ENCODE measurements around the gene BCKDHB. TPM values are rescaled to one million over a fixed set of nuclear protein-coding genes. Genes with fewer than 3 reads are reported as not detected.

Gene BCKDHB
- total and polyA plus RNA-seq, 2 of the 4 experiments (the other 2 are of a cell fraction): 11.2 to 11.8 TPM

GRCh38 chr6:80277501-80277900 is 171.0 kb downstream of the BCKDHB start:
- H3K4me2 ChIP-seq (ENCODE audit: low read depth, low read length): no peak overlapping the region
- H4K20me1 ChIP-seq (ENCODE audit: insufficient read depth, low read length): no peaks in the 10 kb centered on the region
- H2BK5ac ChIP-seq (ENCODE audit: low read depth, low read length, poor library complexity, severe bottlenecking): no peak overlapping the region
- DNase-seq (no peak), ATAC-seq (ENCODE audit: low read depth) (no peak)
- H3K9me1 ChIP-seq (ENCODE audit: insufficient read depth, low read length): no peaks in the 10 kb centered on the region
- H3K18ac ChIP-seq (ENCODE audit: low read depth, low read length): no peak overlapping the region
- no peak overlapping the region for H2AFZ ChIP-seq (replicated peaks; ENCODE audit: low read length, poor library complexity)
- ChIA-PET POLR2A (ENCODE audit: unreplicated experiment) (no interaction called here), CTCF (no interaction called here)
- H3K9ac ChIP-seq (ENCODE audit: low read depth, low read length): no peak overlapping the region
- no peaks in the 10 kb centered on the region for H3K79me1 ChIP-seq (ENCODE audit: low read depth in 1 of 2, low read length in 2 of 2)
- WGBS, 2 experiments (ENCODE audit: extremely low coverage in 2 of 2, insufficient read length in 1 of 2): no CpG with 5 or more reads among the region's 1 CpG
- dilution Hi-C loops (cut with HindIII; ENCODE audit: low sequenced_read_pairs, unreplicated experiment) (no loop called here), intact Hi-C loops (cut with micrococcal nuclease) (no loop called here), in situ Hi-C loops (cut with MboI; ENCODE audit: low sequenced_read_pairs) (no loop called here)
- H2BK15ac ChIP-seq (ENCODE audit: low read depth, low read length): no peak overlapping the region
- H3K27me3 ChIP-seq (ENCODE audit: control insufficient read depth, insufficient read depth, low read length): no peaks in the 10 kb centered on the region
- no peak overlapping the region for H3K56ac ChIP-seq (ENCODE audit: extremely low read depth, insufficient read depth, low read length)
- H3K4ac ChIP-seq (ENCODE audit: low read depth, low read length): no peak overlapping the region
- H3K23ac ChIP-seq (ENCODE audit: low read depth, low read length): no peak overlapping the region
- no peaks in the 10 kb centered on the region for H3K36me3 ChIP-seq (ENCODE audit: control insufficient read depth, insufficient read depth, low read length)
- no peak overlapping the region for H2BK20ac ChIP-seq (ENCODE audit: low read depth, low read length)
- H3K9me3 ChIP-seq (ENCODE audit: control insufficient read depth, insufficient read depth, low read length): no peaks in the 10 kb centered on the region
- H3K14ac ChIP-seq (replicated peaks; ENCODE audit: low read depth, low read length): no peak overlapping the region
- no peak overlapping the region for H4K91ac ChIP-seq (ENCODE audit: insufficient read depth, low read depth, low read length)
- no peak overlapping the region for H2AK9ac ChIP-seq (replicated peaks; ENCODE audit: low read depth, low read length, poor library complexity)
- no peak overlapping the region for H2AK5ac ChIP-seq (ENCODE audit: low read depth, low read length)
- no peak overlapping the region for H3K4me3 ChIP-seq (ENCODE audit: insufficient read depth, low read depth, low read length)
- H4K5ac ChIP-seq (ENCODE audit: low read depth, low read length): no peak overlapping the region
- no peak overlapping the region for H3K27ac ChIP-seq (ENCODE audit: insufficient read depth, low read length)
- no peak overlapping the region for H4K8ac ChIP-seq (ENCODE audit: low read depth in 2 of 2, low read length in 2 of 2)
- TF ChIP-seq FOS (IDR thresholded peaks at IDR 0.05; ENCODE audit: low read depth, low read length) (no peak), RFX5 (IDR thresholded peaks at IDR 0.05; ENCODE audit: low read depth, low read length) (no peak), MAFK (IDR thresholded peaks at IDR 0.05; ENCODE audit: low read depth, low read length) (no peak), RCOR1 (IDR thresholded peaks at IDR 0.05; ENCODE audit: insufficient replicate concordance, low read length) (no peak), CHD1 (IDR thresholded peaks at IDR 0.05; ENCODE audit: low read depth, low read length) (no peak), MAZ (IDR thresholded peaks at IDR 0.05; ENCODE audit: borderline replicate concordance, low read depth, low read length) (no peak), BHLHE40 (IDR thresholded peaks at IDR 0.05; ENCODE audit: low read depth, low read length) (no peak), CEBPB (IDR thresholded peaks at IDR 0.05; ENCODE audit: low read depth, low read length) (no peak), ELK1 (IDR thresholded peaks at IDR 0.05; ENCODE audit: borderline replicate concordance, low read depth, low read length) (no peak), USF2 (IDR thresholded peaks at IDR 0.05; ENCODE audit: low read depth, low read length) (no peak), SMC3 (IDR thresholded peaks at IDR 0.05; ENCODE audit: low read depth, low read length) (no peak), POLR2A (IDR thresholded peaks at IDR 0.05; ENCODE audit: low read depth, low read length) (no peak), CTCF (conservative IDR thresholded peaks at IDR 0.05; ENCODE audit: low read depth, low read length) (no peak), MXI1 (IDR thresholded peaks at IDR 0.05; ENCODE audit: borderline replicate concordance, low read depth, low read length) (no peak)
- BruUV-seq (replicated peaks): no TSS peak
- 0 out of 2 replicates have a peak, but pooled peaks cover 2% of the 10 kb centered on the region for H3K4me1 ChIP-seq (ENCODE audit: control insufficient read depth, insufficient read depth, low read length)
- no peak overlapping the region for H2BK120ac ChIP-seq (ENCODE audit: low read depth, low read length)

All from IMR-90 (cell line).